Uterus (tissue), 2 donors: Measurements from ENCODE around the gene FZR1.

ENCODE experiments used
- CTCF ChIP-seq, 4 experiments: fragments of 200-600 bp in 2 of 4; fragments of 450-650 bp in 2 of 4; sonication (generic) in 2 of 4; IDR thresholded peaks; one replicate each; pipeline ENCODE4 v1.5.1; 2016 to 2019; ENCODE audit warnings: antibody characterized with exemption in 4 of 4, mild to moderate bottlenecking in 2 of 4, moderate library complexity in 1 of 4
- POLR2A ChIP-seq, 2 donors: fragments of 450-650 bp; IDR thresholded peaks; one replicate each; pipeline ENCODE4 v1.6.1; 2016; ENCODE audit warnings: antibody characterized with exemption in 2 of 2, mild to moderate bottlenecking in 1 of 2, moderate library complexity in 1 of 2

- TF ChIP-seq CTCF (IDR thresholded peaks at IDR 0.05) (no peak), POLR2A (IDR thresholded peaks at IDR 0.05) (peak in 1 of 2 donors; percentile 14)
Observed at GRCh38 chr19:3572132-3572854, 66.2 kb downstream of the FZR1 start.
